HG03442 (cell line): ENCODE results near the gene CELF1.
A peak's percentile ranks its signal among the peaks of the same experiment; 100 is the strongest.

Experiments used
- ATAC-seq: cut with Tn5 transposase; IDR thresholded peaks from one replicate; pipeline ENCODE4 v1.9.1; 2021; ENCODE audit warnings: mild to moderate bottlenecking, moderate library complexity; ENCODE audit not compliant: unreplicated experiment

CELF1 gene

GRCh38 chr11:47488674-47489394, 64.1 kb downstream of the CELF1 start:
- ATAC-seq, result no peak

GRCh38 chr11:47488111-47488510, 64.8 kb downstream of the CELF1 start:
- no peak for ATAC-seq

GRCh38 chr11:47487421-47487820, 65.5 kb downstream of the CELF1 start:
- no peak for ATAC-seq

- no peak for ATAC-seq
These were observed 67.8 kb downstream of the CELF1 start for GRCh38 chr11:47485107-47485506.

GRCh38 chr11:47483457-47483856, 69.5 kb downstream of the CELF1 start:
- ATAC-seq, result no peak

GRCh38 chr11:47480762-47481161, 72.2 kb downstream of the CELF1 start:
- no peak for ATAC-seq

GRCh38 chr11:47478651-47479329, 74.1 kb downstream of the CELF1 start:
- no peak for ATAC-seq

GRCh38 chr11:47477753-47478152, 75.2 kb downstream of the CELF1 start:
- no peak for ATAC-seq

- no peak for ATAC-seq
These were observed 75.6 kb downstream of the CELF1 start for GRCh38 chr11:47477323-47477722.

- no peak for ATAC-seq
These were observed 82.3 kb downstream of the CELF1 start for GRCh38 chr11:47470671-47471070.

GRCh38 chr11:47469361-47470179, 83.4 kb downstream of the CELF1 start:
- no peak for ATAC-seq

GRCh38 chr11:47468598-47469214, 84.2 kb downstream of the CELF1 start:
- no peak for ATAC-seq

GRCh38 chr11:47467357-47467756, 85.6 kb downstream of the CELF1 start:
- no peak for ATAC-seq

GRCh38 chr11:47466701-47467250, 86.2 kb downstream of the CELF1 start:
- no peak for ATAC-seq

GRCh38 chr11:47466201-47466600, 86.7 kb downstream of the CELF1 start:
- ATAC-seq, result no peak

- ATAC-seq, result no peak
These were observed 88.4 kb downstream of the CELF1 start for GRCh38 chr11:47464483-47464882.

GRCh38 chr11:47461876-47462275, 91.1 kb downstream of the CELF1 start:
- ATAC-seq, result no peak

- ATAC-seq, result no peak
These were observed 92.2 kb downstream of the CELF1 start for GRCh38 chr11:47460571-47461235.

GRCh38 chr11:47454258-47454671, 98.7 kb downstream of the CELF1 start:
- ATAC-seq, result peak; percentile 58

GRCh38 chr11:47453365-47453764, 99.6 kb downstream of the CELF1 start:
- ATAC-seq, result no peak
